Esophagus squamous epithelium (tissue), 5 donors: ENCODE results near the gene CD164. TPM values are rescaled to one million over a fixed set of nuclear protein-coding genes. Genes with fewer than 3 reads are reported as not detected.

Experiments
- DNase-seq: peaks from one replicate; lab custom pipeline; 2025; lab: John Stamatoyannopoulos, UW
- H3K27ac ChIP-seq, 4 donors: fragments of 200-600 bp; sonication (generic); one replicate each; pipeline ENCODE4 v1.5.1; 2016 to 2019; ENCODE audit warnings: mild to moderate bottlenecking in 1 of 4
- H3K27me3 ChIP-seq, 4 donors: fragments of 200-600 bp; sonication (generic); 1 replicate in 3 of 4; 2 replicates in 1 of 4; pipeline versions ENCODE4 v1.5.1 to v1.6.0; 2017 to 2021; ENCODE audit warnings: antibody characterized with exemption in 1 of 4
- H3K36me3 ChIP-seq, 3 donors: fragments of 200-600 bp; sonication (generic); one replicate each; pipeline ENCODE4 v1.5.1; 2016 to 2019
- H3K4me1 ChIP-seq, 3 donors: fragments of 200-600 bp; sonication (generic); one replicate each; pipeline ENCODE4 v1.5.1; 2017 to 2019
- H3K4me3 ChIP-seq, 4 donors: fragments of 200-600 bp; sonication (generic); 1 replicate in 3 of 4; 2 replicates in 1 of 4; pipeline ENCODE4 v1.5.1; 2016 to 2019; ENCODE audit warnings: mild to moderate bottlenecking in 2 of 4, moderate library complexity in 1 of 4
- H3K9me3 ChIP-seq, 3 donors: fragments of 200-600 bp; sonication (generic); one replicate each; pipeline ENCODE4 v1.5.1; 2016 to 2019
- POLR2A ChIP-seq, 4 donors: fragments of 450-650 bp; IDR thresholded peaks; one replicate each; pipeline ENCODE4 v1.6.1; 2017; ENCODE audit warnings: antibody characterized with exemption in 4 of 4, mild to moderate bottlenecking in 4 of 4, moderate library complexity in 3 of 4
- WGBS, 2 donors: methylation state at CpG; one replicate each; pipeline ENCODE4 v1.1.5; 2018; 5-methylcytosine and 5-hydroxymethylcytosine counted together
- intact Hi-C: fragments of 100-400 bp; cut with DNase I; formaldehyde crosslinking; loops from one replicate; pipeline ENCODE4 v1.15.0; 2022
- total RNA-seq, 4 donors: library from RNA; depleted of rRNA; stranded (reverse); fragments of >200 nt; gene quantifications; one replicate each; pipeline ENCODE4 v1.1.0, GENCODE V29; 2016
- TF ChIP-seq, protein P1 (sequence below), 6 experiments: fragments of 450-650 bp in 4 of 6; fragments of 200-600 bp in 2 of 6; sonication (generic) in 2 of 6; IDR thresholded peaks; one replicate each; pipeline ENCODE4 v1.5.1; 2016 to 2019; ENCODE audit warnings: antibody characterized with exemption in 6 of 6, mild to moderate bottlenecking in 4 of 6, moderate library complexity in 4 of 6
- donor health status: DM: yes; HTN: yes; CAD: no.

Gene CD164
- total RNA-seq, 4 donors from 2014 or later = 60.8 to 129 (median 97.1) TPM

DNA sequence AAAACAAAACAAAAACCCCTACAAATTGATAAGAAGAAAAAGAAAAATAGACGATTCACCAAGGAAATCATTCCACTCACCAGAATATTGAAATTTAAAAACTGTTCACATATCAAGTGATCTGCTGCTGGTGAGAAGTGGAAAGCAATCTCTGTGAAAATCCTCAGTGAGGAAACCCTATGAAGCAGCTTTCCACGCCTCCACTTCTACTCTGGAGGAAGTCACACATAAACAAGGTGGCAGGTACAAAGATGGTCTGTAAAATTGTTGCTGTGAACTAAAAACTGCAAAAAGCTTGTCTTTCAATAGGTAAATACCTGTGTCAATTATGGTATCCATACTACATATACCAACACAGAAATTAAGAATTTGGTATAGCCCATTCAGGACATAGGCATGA is 18.5 kb downstream of the CD164 start:
- intact Hi-C loops = no loop called here
- Histone ChIP-seq H3K4me3 (no peak overlapping the region), H3K27me3 (no peaks in the 10 kb centered on the region), H3K4me1 (peaks cover 0 to 9% (median 0%) of the 10 kb centered on the region in 3 donors), H3K27ac (no peak overlapping the region), H3K9me3 (no peaks in the 10 kb centered on the region), H3K36me3 (peaks cover 4 to 98% (median 10%) of the 10 kb centered on the region in 3 donors)
- 85 to 94% methylated on average over 2 of the region's 2 CpGs for WGBS, 2 donors
- DNase-seq = no peak
- TF ChIP-seq, protein P1, sequence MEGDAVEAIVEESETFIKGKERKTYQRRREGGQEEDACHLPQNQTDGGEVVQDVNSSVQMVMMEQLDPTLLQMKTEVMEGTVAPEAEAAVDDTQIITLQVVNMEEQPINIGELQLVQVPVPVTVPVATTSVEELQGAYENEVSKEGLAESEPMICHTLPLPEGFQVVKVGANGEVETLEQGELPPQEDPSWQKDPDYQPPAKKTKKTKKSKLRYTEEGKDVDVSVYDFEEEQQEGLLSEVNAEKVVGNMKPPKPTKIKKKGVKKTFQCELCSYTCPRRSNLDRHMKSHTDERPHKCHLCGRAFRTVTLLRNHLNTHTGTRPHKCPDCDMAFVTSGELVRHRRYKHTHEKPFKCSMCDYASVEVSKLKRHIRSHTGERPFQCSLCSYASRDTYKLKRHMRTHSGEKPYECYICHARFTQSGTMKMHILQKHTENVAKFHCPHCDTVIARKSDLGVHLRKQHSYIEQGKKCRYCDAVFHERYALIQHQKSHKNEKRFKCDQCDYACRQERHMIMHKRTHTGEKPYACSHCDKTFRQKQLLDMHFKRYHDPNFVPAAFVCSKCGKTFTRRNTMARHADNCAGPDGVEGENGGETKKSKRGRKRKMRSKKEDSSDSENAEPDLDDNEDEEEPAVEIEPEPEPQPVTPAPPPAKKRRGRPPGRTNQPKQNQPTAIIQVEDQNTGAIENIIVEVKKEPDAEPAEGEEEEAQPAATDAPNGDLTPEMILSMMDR (IDR thresholded peaks at IDR 0.05) = no peak
- no peak for TF ChIP-seq POLR2A (IDR thresholded peaks at IDR 0.05)

DNA sequence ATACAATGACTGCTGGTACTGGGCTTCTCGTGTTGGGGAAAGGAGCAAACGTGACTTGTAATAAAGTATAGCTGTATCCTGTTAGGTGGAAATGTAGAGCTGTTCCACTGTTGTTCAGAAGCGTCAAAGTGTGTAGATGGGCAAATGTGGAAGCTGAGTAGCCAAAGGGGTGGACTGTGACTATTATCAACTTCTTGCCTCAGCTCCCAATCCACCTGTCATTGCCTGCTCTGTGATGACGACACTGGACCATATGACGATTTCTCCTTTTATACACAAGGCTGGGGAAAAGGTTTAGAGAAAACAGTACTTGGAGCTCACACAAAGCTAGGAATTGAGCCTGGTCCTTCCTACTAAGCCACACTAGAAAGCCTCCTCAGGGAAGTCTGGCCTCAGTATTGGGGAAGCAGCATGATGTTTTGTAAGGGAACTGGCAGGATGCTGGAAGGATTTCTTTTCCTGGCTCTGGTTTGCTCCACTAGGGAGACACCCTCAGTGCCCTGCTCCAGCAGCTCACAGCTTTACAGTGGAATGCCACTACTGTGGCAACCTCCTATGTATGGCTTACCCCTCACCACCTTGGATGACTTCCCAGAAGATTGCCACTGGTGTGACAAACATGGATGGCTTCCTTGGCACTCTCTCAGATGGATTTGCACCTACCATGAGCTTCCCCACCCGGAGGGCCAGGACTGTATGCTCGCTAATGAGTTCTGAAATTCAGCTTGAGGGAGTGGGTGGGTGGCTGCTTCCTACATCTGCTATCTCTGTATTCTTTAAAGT is 20.0 kb downstream of the CD164 start:
- no peaks in the 10 kb centered on the region for H3K9me3 ChIP-seq
- H3K27me3 ChIP-seq = no peaks in the 10 kb centered on the region
- WGBS, 2 donors = 84 to 88% methylated on average over 7 of the region's 7 CpGs
- H3K27ac ChIP-seq = no peak overlapping the region
- H3K36me3 ChIP-seq = peaks cover 0 to 97% (median 4%) of the 10 kb centered on the region in 3 donors
- no peak overlapping the region for H3K4me3 ChIP-seq
- peaks cover 0 to 9% (median 0%) of the 10 kb centered on the region in 3 donors for H3K4me1 ChIP-seq
- no peak for DNase-seq
- intact Hi-C loops = no loop called here
- TF ChIP-seq, protein P1 (IDR thresholded peaks at IDR 0.05) = no peak
- no peak for TF ChIP-seq POLR2A (IDR thresholded peaks at IDR 0.05)

DNA sequence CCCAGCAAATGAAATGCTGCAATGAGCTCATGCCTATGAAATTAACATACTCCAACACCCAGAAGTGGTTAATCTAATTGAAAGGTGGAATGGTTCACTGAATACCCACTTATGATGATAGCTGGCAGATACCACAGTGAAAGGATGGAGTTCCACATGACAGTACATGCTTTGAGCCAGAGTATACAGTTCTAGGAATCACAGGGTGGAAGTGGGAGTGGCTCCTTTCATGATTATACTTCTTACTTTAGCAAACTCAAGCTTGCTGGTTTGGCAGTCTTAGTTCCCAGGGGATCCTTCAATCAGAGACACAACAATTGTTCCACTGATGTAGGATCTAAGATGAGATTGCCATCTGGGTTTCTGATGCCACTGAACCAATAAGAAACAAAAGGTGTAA is 21.5 kb downstream of the CD164 start:
- no peaks in the 10 kb centered on the region for H3K27me3 ChIP-seq
- DNase-seq = no peak
- H3K9me3 ChIP-seq = peaks cover 0 to 10% (median 0%) of the 10 kb centered on the region in 3 donors
- no peak overlapping the region for H3K4me3 ChIP-seq
- H3K36me3 ChIP-seq = peaks cover 3 to 99% (median 4%) of the 10 kb centered on the region in 3 donors
- TF ChIP-seq POLR2A (IDR thresholded peaks at IDR 0.05) = no peak
- TF ChIP-seq, protein P1 (IDR thresholded peaks at IDR 0.05) = no peak
- no peak overlapping the region for H3K27ac ChIP-seq
- H3K4me1 ChIP-seq = peaks cover 0 to 9% (median 0%) of the 10 kb centered on the region in 3 donors
- intact Hi-C loops = no loop called here

DNA sequence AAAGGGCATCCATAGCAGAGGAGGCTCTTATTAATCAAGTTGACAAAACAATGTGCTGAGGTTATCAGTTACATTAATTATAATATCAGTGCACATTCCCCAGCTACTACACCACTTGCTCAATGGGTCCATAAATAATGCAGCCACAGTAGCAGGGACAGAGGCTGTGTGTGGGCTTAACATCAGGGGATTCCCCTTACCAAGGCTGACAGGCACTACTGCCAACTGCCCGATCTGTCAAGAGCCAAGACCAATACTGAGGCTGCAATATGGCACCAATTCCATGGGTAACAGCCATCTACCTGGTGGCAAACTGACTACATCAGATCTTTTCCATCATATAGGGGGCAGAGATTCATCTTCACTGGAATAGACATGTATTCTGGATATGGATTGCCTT is 22.0 kb downstream of the CD164 start:
- Histone ChIP-seq H3K4me1 (peaks cover 0 to 9% (median 0%) of the 10 kb centered on the region in 3 donors), H3K4me3 (no peak overlapping the region), H3K27me3 (no peaks in the 10 kb centered on the region), H3K36me3 (peaks cover 3 to 99% (median 4%) of the 10 kb centered on the region in 3 donors), H3K27ac (no peak overlapping the region), H3K9me3 (peaks cover 0 to 10% (median 0%) of the 10 kb centered on the region in 3 donors)
- 88 to 100% methylated on average over 1 of the region's 1 CpG for WGBS, 2 donors
- intact Hi-C loops = no loop called here
- TF ChIP-seq, protein P1 (IDR thresholded peaks at IDR 0.05) = no peak
- no peak for TF ChIP-seq POLR2A (IDR thresholded peaks at IDR 0.05)
- DNase-seq = no peak

DNA sequence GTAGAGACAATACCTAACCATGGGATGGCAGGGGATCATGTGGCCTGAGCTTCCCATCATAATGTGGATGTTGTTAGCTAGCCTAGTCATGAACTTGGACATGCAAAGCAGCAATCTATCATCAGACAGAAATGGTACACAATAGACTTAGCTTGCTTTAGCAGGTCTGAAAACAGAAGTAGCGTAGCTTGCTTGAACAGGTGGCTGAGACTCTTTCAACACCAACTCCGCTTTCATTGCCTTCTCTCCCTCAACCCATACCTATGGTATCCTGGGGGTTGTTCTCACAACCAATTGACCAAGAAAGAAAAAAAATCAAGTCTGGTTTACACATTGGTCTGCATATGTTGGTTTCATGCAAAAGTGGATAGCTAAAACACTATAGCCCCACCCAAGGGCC is 23.0 kb downstream of the CD164 start:
- WGBS, 2 donors = 95 to 100% methylated on average over 2 of the region's 2 CpGs
- DNase-seq = no peak
- Histone ChIP-seq H3K4me3 (no peak overlapping the region), H3K36me3 (peaks cover 3 to 99% (median 4%) of the 10 kb centered on the region in 3 donors), H3K9me3 (peaks cover 0 to 10% (median 0%) of the 10 kb centered on the region in 3 donors), H3K27me3 (no peaks in the 10 kb centered on the region), H3K4me1 (peaks cover 0 to 9% (median 0%) of the 10 kb centered on the region in 3 donors), H3K27ac (no peak overlapping the region)
- intact Hi-C loops = no loop called here
- TF ChIP-seq, protein P1 (IDR thresholded peaks at IDR 0.05) = no peak
- no peak for TF ChIP-seq POLR2A (IDR thresholded peaks at IDR 0.05)
